ENCODE results near the gene CD4. TPM values are rescaled to one million over a fixed set of nuclear protein-coding genes. Genes with fewer than 3 reads are reported as not detected.

CD4 gene
- total RNA-seq, 2 donors from 2014 or later = 22.3 to 25.0 TPM

DNA sequence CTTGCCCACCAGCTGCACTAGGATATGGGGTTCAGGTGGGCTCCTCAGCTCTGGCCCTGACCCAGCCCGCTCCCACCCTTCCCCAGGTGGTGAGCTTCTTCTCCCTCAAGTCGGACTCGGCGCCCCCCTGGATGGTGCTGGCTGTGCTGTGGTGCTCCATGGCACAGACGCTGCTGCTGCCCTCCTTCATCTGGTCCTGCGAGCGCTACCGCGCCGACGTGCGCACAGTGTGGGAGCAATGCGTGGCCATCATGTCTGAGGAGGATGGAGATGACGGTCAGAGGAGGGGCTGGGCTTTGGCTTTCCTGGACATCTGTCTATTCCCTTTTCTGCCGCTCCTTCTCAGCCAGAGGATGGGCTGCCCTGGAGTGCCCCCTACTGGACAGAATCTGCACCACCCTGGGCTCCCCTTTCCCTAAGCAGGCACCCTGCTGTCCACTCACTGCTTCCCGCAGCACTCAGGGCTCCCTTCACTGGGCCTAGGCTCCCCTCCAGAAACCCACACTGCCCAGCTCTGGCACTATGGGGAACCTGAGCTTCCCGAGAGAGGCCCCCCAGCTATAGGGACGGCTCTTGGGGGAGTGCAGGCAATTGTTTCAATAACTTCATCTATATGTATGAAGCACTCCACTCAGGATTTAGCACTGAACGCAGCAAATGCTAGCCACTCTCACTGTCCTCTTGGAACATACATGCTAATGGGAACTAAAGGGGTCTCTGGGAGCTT is 36.2 kb downstream of the CD4 start:
- DNase-seq (ENCODE audit: low spot score) = peak; percentile 47
- H3K4me1 ChIP-seq (ENCODE audit: control insufficient read depth in 1 of 2, low read depth in 2 of 2) = peaks cover 12 to 50% of the 10 kb centered on the region in 2 donors
- peaks cover 10% of the 10 kb centered on the region for H3K27me3 ChIP-seq (replicated peaks; ENCODE audit: insufficient read depth)
- H3K27ac ChIP-seq = no peak overlapping the region
- TF ChIP-seq, protein P1, sequence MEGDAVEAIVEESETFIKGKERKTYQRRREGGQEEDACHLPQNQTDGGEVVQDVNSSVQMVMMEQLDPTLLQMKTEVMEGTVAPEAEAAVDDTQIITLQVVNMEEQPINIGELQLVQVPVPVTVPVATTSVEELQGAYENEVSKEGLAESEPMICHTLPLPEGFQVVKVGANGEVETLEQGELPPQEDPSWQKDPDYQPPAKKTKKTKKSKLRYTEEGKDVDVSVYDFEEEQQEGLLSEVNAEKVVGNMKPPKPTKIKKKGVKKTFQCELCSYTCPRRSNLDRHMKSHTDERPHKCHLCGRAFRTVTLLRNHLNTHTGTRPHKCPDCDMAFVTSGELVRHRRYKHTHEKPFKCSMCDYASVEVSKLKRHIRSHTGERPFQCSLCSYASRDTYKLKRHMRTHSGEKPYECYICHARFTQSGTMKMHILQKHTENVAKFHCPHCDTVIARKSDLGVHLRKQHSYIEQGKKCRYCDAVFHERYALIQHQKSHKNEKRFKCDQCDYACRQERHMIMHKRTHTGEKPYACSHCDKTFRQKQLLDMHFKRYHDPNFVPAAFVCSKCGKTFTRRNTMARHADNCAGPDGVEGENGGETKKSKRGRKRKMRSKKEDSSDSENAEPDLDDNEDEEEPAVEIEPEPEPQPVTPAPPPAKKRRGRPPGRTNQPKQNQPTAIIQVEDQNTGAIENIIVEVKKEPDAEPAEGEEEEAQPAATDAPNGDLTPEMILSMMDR (IDR thresholded peaks at IDR 0.05) = peak; percentile 93
- peak overlapping the region; percentile 54 for H3K4me3 ChIP-seq
- H3K9me3 ChIP-seq = no peaks in the 10 kb centered on the region
- no peak for ATAC-seq (ENCODE audit: insufficient number of reproducible peaks, low FRiP score, low read depth)
- no peaks in the 10 kb centered on the region for H3K36me3 ChIP-seq

DNA sequence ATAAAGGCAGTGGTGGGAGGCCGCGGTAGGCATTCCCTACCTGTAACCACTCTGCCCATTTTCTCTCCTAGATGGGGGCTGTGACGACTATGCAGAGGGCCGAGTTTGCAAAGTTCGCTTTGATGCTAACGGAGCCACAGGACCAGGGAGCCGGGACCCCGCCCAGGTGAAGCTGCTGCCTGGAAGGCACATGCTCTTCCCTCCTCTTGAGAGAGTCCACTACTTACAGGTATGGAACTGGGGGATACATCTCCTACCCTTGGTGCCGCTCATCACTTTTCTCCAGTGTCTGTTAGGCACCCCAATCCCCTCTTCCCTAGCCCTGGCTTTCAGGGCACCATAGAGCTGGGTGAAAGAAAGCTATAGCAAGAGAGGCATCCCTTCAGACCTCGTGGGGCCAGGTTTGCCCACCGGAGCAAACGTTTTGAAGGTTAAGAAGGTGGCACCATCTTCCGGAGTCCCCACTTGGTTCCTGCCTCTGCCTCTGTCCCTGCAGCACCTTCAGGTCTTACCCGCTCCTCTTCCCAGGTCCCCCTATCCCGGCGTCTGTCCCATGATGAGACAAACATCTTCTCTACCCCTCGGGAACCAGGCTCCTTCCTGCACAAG is 36.9 kb downstream of the CD4 start:
- TF ChIP-seq, protein P1 (IDR thresholded peaks at IDR 0.05) = no peak
- Histone ChIP-seq H3K4me3 (no peak overlapping the region), H3K4me1 (ENCODE audit: control insufficient read depth in 1 of 2, low read depth in 2 of 2) (peaks cover 12 to 46% of the 10 kb centered on the region in 2 donors), H3K9me3 (no peaks in the 10 kb centered on the region), H3K27ac (no peak overlapping the region), H3K36me3 (peaks cover 4% of the 10 kb centered on the region), H3K27me3 (replicated peaks; ENCODE audit: insufficient read depth) (peaks cover 10% of the 10 kb centered on the region)
- DNase-seq (ENCODE audit: low spot score) = no peak
- no peak for ATAC-seq (ENCODE audit: insufficient number of reproducible peaks, low FRiP score, low read depth)

DNA sequence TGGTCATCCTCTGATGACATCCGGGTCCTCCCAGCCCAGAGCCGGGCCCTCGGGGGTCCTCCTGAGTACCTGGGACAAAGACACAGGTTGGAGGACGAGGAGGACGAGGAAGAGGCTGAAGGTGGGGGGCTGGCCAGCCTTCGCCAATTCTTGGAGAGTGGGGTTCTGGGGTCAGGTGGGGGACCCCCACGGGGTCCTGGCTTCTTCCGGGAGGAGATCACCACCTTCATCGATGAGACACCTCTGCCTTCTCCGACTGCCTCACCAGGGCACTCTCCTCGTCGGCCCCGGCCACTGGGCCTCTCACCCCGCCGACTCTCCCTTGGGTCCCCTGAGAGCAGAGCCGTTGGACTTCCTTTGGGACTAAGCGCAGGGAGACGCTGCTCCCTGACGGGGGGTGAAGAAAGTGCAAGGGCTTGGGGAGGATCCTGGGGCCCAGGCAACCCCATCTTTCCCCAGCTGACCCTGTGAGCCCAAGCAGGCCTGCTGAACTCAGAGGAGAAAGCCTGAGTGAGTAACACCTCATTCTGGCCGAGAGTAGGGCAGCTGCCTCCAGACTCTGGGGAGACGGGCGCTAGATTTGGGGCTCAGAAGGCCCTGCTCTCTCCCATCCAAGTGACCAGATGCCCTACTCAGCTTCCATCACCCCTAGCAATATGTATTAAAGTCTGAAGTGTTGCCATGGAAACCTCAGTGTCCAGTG is 37.6 kb downstream of the CD4 start:
- TF ChIP-seq, protein P1 (IDR thresholded peaks at IDR 0.05) = no peak
- peaks cover 10% of the 10 kb centered on the region for H3K27me3 ChIP-seq (replicated peaks; ENCODE audit: insufficient read depth)
- peaks cover 9% of the 10 kb centered on the region for H3K36me3 ChIP-seq
- no peak for ATAC-seq (ENCODE audit: insufficient number of reproducible peaks, low FRiP score, low read depth)
- H3K4me1 ChIP-seq (ENCODE audit: control insufficient read depth in 1 of 2, low read depth in 2 of 2) = peaks cover 11 to 40% of the 10 kb centered on the region in 2 donors
- peak overlapping the region; percentile 27 to 43 for H3K27ac ChIP-seq
- H3K9me3 ChIP-seq = no peaks in the 10 kb centered on the region
- H3K4me3 ChIP-seq = peak overlapping the region; percentile 55
- DNase-seq (ENCODE audit: low spot score) = no peak

DNA sequence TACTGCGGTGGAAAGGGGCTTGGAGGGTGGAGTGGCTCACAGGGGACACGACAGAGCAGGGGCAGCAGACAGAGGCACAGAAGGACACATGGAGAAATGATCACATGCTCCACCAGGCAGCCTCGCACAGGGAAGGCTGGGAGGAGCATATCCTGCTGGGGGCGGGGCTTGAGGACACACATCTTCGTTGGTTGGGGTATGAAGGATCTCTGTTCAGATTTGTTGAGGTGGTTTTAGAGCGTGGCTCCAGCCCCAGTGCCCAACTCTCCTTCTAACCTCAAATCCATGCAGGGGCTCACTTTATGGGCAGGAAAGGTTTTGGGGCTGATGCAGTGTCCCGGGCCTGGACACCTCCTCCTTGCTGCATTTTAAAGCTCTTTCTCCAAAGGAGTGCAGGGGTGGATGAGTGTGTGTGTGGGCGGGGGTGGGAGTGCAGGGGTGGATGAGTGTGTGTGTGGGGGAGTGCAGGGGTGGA is 38.1 kb downstream of the CD4 start:
- Histone ChIP-seq H3K9me3 (no peaks in the 10 kb centered on the region), H3K27ac (peak overlapping the region; percentile 27 to 43), H3K4me1 (ENCODE audit: control insufficient read depth in 1 of 2, low read depth in 2 of 2) (peaks cover 7 to 34% of the 10 kb centered on the region in 2 donors), H3K4me3 (peak overlapping the region; percentile 55), H3K27me3 (replicated peaks; ENCODE audit: insufficient read depth) (peaks cover 10% of the 10 kb centered on the region), H3K36me3 (peaks cover 9% of the 10 kb centered on the region)
- ATAC-seq (ENCODE audit: insufficient number of reproducible peaks, low FRiP score, low read depth) (no peak), DNase-seq (ENCODE audit: low spot score) (peak; percentile 63)
- TF ChIP-seq, protein P1 (IDR thresholded peaks at IDR 0.05) = no peak

Data from thoracic aorta (tissue), 2 donors.